ENCODE measurements around the gene JAKMIP1.

Gene JAKMIP1

DNA sequence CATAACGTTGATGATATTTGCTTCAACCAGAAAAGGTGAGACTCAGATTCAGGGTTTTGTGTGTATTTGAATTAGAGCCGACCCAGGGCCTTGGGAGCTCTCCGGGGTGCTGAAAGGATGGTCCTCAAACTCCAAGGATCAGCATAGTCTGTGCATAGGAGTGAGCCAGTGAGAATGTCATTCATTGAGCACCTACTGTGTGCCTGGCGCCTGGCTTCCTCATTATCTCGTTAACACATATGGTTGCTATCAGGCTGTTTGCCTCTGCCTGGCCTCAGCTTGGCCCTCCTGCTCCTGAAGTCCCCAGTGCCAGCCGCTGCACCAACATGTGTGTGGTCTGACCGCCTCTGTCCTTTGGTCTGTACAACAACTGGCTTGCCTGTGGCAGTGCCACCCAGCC, 25.1 kb upstream of the JAKMIP1 start:
- H3K9me3 ChIP-seq (ENCODE audit: control insufficient read depth, insufficient read depth, low read length) = 0 out of 2 replicates have a peak, but pooled peaks cover 3% of the 10 kb centered on the region
- TF ChIP-seq EZH2phosphoT487 (IDR thresholded peaks at IDR 0.05; ENCODE audit: borderline replicate concordance, low read length) = no peak
- TF ChIP-seq, protein P1, sequence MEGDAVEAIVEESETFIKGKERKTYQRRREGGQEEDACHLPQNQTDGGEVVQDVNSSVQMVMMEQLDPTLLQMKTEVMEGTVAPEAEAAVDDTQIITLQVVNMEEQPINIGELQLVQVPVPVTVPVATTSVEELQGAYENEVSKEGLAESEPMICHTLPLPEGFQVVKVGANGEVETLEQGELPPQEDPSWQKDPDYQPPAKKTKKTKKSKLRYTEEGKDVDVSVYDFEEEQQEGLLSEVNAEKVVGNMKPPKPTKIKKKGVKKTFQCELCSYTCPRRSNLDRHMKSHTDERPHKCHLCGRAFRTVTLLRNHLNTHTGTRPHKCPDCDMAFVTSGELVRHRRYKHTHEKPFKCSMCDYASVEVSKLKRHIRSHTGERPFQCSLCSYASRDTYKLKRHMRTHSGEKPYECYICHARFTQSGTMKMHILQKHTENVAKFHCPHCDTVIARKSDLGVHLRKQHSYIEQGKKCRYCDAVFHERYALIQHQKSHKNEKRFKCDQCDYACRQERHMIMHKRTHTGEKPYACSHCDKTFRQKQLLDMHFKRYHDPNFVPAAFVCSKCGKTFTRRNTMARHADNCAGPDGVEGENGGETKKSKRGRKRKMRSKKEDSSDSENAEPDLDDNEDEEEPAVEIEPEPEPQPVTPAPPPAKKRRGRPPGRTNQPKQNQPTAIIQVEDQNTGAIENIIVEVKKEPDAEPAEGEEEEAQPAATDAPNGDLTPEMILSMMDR (IDR thresholded peaks at IDR 0.05; ENCODE audit: low read depth, low read length, poor library complexity, severe bottlenecking) = no peak
- no peaks in the 10 kb centered on the region for H3K36me3 ChIP-seq (ENCODE audit: control insufficient read depth, low read length)
- no peaks in the 10 kb centered on the region for H3K4me1 ChIP-seq (ENCODE audit: control insufficient read depth, low read length)
- no peaks in the 10 kb centered on the region for H4K20me1 ChIP-seq (ENCODE audit: control insufficient read depth, insufficient read depth, low read depth, low read length)
- H3K4me3 ChIP-seq (ENCODE audit: low read length) = no peak overlapping the region
- H3K9me2 ChIP-seq (replicated peaks; ENCODE audit: control insufficient read depth, low read length) = no peaks in the 10 kb centered on the region
- H3K79me2 ChIP-seq (ENCODE audit: control insufficient read depth, low read length) = no peaks in the 10 kb centered on the region
- H3F3A ChIP-seq (ENCODE audit: control insufficient read depth, insufficient read depth) = no peaks in the 10 kb centered on the region
- H3K27me3 ChIP-seq (ENCODE audit: control insufficient read depth, low read length) = 0 out of 2 replicates have a peak, but pooled peaks cover 6% of the 10 kb centered on the region
- no peak overlapping the region for H3K4me2 ChIP-seq (ENCODE audit: low read length)
- no peak overlapping the region for H3K27ac ChIP-seq (ENCODE audit: low read depth, low read length)

DNA sequence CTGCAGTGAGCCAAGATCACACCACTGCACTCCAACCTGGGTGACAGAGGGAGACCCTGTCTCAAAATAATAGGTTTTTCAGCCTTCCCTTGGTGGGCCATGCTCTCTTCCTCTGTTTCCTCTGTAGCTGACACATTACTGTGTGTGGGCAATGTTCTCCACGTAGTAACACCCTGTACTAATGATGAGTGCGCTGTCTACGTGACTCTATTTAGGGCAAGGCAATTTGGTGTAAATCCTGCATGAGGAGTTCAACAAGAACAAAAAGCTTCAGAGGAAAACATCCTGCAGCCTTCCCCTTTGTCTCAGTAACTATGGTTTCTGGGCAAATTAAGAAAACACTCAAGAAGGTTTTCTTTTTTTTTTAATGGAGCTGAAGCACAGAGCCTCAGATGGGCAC, 24.4 kb upstream of the JAKMIP1 start:
- H3K4me1 ChIP-seq (ENCODE audit: control insufficient read depth, low read length) = no peaks in the 10 kb centered on the region
- TF ChIP-seq, protein P1 (IDR thresholded peaks at IDR 0.05; ENCODE audit: low read depth, low read length, poor library complexity, severe bottlenecking) = no peak
- TF ChIP-seq EZH2phosphoT487 (IDR thresholded peaks at IDR 0.05; ENCODE audit: borderline replicate concordance, low read length) = no peak
- no peak overlapping the region for H3K27ac ChIP-seq (ENCODE audit: low read depth, low read length)
- H3K4me2 ChIP-seq (ENCODE audit: low read length) = no peak overlapping the region
- H3K36me3 ChIP-seq (ENCODE audit: control insufficient read depth, low read length) = no peaks in the 10 kb centered on the region
- H3K4me3 ChIP-seq (ENCODE audit: low read length) = no peak overlapping the region
- no peaks in the 10 kb centered on the region for H3F3A ChIP-seq (ENCODE audit: control insufficient read depth, insufficient read depth)
- H3K9me2 ChIP-seq (replicated peaks; ENCODE audit: control insufficient read depth, low read length) = no peaks in the 10 kb centered on the region
- H3K9me3 ChIP-seq (ENCODE audit: control insufficient read depth, insufficient read depth, low read length) = 0 out of 2 replicates have a peak, but pooled peaks cover 3% of the 10 kb centered on the region
- H4K20me1 ChIP-seq (ENCODE audit: control insufficient read depth, insufficient read depth, low read depth, low read length) = no peaks in the 10 kb centered on the region
- H3K79me2 ChIP-seq (ENCODE audit: control insufficient read depth, low read length) = no peaks in the 10 kb centered on the region
- H3K27me3 ChIP-seq (ENCODE audit: control insufficient read depth, low read length) = 0 out of 2 replicates have a peak, but pooled peaks cover 6% of the 10 kb centered on the region

DNA sequence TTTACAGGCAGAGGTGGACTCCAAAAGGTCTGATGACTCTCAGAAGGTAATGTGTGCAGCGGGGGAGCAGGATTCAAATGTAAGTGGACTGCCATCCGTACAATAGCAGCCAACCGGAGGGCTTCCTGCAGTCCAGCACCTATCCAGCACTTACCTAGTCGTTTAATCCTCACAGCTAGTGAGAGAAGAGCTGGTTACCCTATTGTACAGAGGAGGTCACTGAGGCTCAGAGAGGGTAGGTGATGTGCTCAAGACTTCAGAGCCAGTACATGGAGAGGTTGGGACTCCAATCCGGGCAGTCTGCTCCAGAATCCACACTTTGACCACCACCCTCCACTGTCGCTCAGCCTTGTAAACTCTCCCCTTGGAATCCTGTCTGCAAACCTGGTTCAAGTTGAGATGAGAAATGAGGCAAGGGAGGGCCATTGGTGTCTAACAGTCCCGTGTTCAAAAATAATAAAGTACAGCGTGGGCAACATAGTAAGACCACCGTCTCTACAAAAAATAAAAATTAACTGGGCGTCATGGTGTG, 22.5 kb upstream of the JAKMIP1 start:
- no peaks in the 10 kb centered on the region for H3F3A ChIP-seq (ENCODE audit: control insufficient read depth, insufficient read depth)
- H3K9me3 ChIP-seq (ENCODE audit: control insufficient read depth, insufficient read depth, low read length) = 0 out of 2 replicates have a peak, but pooled peaks cover 3% of the 10 kb centered on the region
- H4K20me1 ChIP-seq (ENCODE audit: control insufficient read depth, insufficient read depth, low read depth, low read length) = no peaks in the 10 kb centered on the region
- H3K4me1 ChIP-seq (ENCODE audit: control insufficient read depth, low read length) = peaks cover 6% of the 10 kb centered on the region
- no peak overlapping the region for H3K4me2 ChIP-seq (ENCODE audit: low read length)
- H3K27me3 ChIP-seq (ENCODE audit: control insufficient read depth, low read length) = 0 out of 2 replicates have a peak, but pooled peaks cover 6% of the 10 kb centered on the region
- no peak overlapping the region for H3K4me3 ChIP-seq (ENCODE audit: low read length)
- no peaks in the 10 kb centered on the region for H3K79me2 ChIP-seq (ENCODE audit: control insufficient read depth, low read length)
- H3K9me2 ChIP-seq (replicated peaks; ENCODE audit: control insufficient read depth, low read length) = no peaks in the 10 kb centered on the region
- TF ChIP-seq, protein P1 (IDR thresholded peaks at IDR 0.05; ENCODE audit: low read depth, low read length, poor library complexity, severe bottlenecking) = no peak
- no peak for TF ChIP-seq EZH2phosphoT487 (IDR thresholded peaks at IDR 0.05; ENCODE audit: borderline replicate concordance, low read length)
- H3K36me3 ChIP-seq (ENCODE audit: control insufficient read depth, low read length) = no peaks in the 10 kb centered on the region
- no peak overlapping the region for H3K27ac ChIP-seq (ENCODE audit: low read depth, low read length)
